Activated CD8-positive, alpha-beta T cell treated with anti-CD3 and anti-CD28 coated beads, Interleukin-2, amount 10 ng/mL, durations not matched to agents 7 days and 5 days (primary cell): ENCODE measurements around the gene COLQ. TPM values are rescaled to one million over a fixed set of nuclear protein-coding genes. Genes with fewer than 3 reads are reported as not detected.
"Not testable (repeated sequence)": the region's sequence is repeated elsewhere in the genome, so short reads cannot be mapped to it uniquely, and the experiment has no call there.

Experiments
- ATAC-seq: fragments of 150-1000 bp; cut with Tn5 transposase; one replicate; pipeline ENCODE4 v1.10.0; 2021; ENCODE audit warnings: moderate library complexity
- CTCF ChIA-PET: fragments of 350-600 bp; sonication (Branson Sonifier 250); formaldehyde crosslinking; loops from one replicate; lab custom pipeline; 2021; ENCODE audit warnings: antibody characterized with exemption; lab: Charles Lee
- POLR2A ChIA-PET: fragments of 350-600 bp; sonication (Branson Sonifier 250); formaldehyde crosslinking; loops from one replicate; lab custom pipeline; 2021; ENCODE audit warnings: antibody characterized with exemption; lab: Charles Lee
- DNase-seq: peaks from one replicate; pipeline ENCODE4 v3.0.0-alpha.2; 2020
- H3K27ac Mint-ChIP-seq: one replicate; pipeline ENCODE4 v1.8.0; 2021; ENCODE audit warnings: mild to moderate bottlenecking, mixed read lengths
- H3K27me3 Mint-ChIP-seq: one replicate; pipeline ENCODE4 v1.8.0; 2021; ENCODE audit warnings: low read depth, mixed read lengths
- H3K36me3 Mint-ChIP-seq: one replicate; pipeline ENCODE4 v1.8.0; 2021; ENCODE audit warnings: low read depth, mixed read lengths
- H3K4me1 Mint-ChIP-seq: one replicate; pipeline ENCODE4 v1.8.0; 2021; ENCODE audit warnings: low read depth, mixed read lengths
- H3K4me3 Mint-ChIP-seq: one replicate; pipeline ENCODE4 v1.8.0; 2021; ENCODE audit warnings: mild to moderate bottlenecking, mixed read lengths
- H3K9me3 Mint-ChIP-seq: one replicate; pipeline ENCODE4 v1.8.0; 2022; ENCODE audit warnings: mixed read lengths; ENCODE audit not compliant: insufficient read depth
- total RNA-seq, 2 experiments: library from RNA; stranded (reverse); gene quantifications; one replicate each; pipeline ENCODE4 v1.2.3, GENCODE V29; 2021

Gene COLQ
- total RNA-seq, 2 experiments from 2014 or later, result 5.3 to 6.0 TPM

DNA sequence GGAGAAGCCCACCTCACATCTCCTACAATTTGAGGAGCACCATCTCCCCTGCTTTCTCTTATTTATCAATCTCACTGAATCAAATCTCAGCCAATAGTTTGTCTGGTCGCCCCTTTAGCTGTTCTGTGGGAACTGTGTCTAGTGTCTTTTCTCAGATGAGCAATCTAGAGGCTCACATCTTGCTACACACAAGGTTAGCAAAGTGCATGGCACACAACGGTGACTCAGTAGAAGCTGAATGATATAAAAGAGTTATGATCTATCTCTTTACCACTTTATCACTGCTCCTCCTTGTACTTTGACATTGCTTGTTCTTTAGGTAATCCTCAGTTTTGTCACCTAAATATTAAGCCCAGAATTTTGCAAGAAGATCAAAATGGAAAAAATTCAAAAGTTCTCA lies 16.8 kb upstream of the COLQ start:
- CTCF ChIA-PET, result interaction anchor here (2.0 kb wide), 1 partner anchor 18 kb away, joined by 11 read pairs; no protein-coding TSS in a partner anchor
- H3K27me3 Mint-ChIP-seq, result no peaks in the 10 kb centered on the region
- peak overlapping the region; percentile 37 for H3K27ac Mint-ChIP-seq
- H3K9me3 Mint-ChIP-seq, result peaks cover 3% of the 10 kb centered on the region
- peaks cover 78% of the 10 kb centered on the region for H3K4me1 Mint-ChIP-seq
- no peak overlapping the region for H3K4me3 Mint-ChIP-seq
- DNase-seq, result no peak
- no peak for ATAC-seq
- H3K36me3 Mint-ChIP-seq, result peaks cover 35% of the 10 kb centered on the region
- POLR2A ChIA-PET, result no interaction called here

- Mint-ChIP-seq H3K27ac (peak overlapping the region; percentile 94), H3K4me1 (peaks cover 75% of the 10 kb centered on the region), H3K4me3 (peak overlapping the region; percentile 74), H3K27me3 (no peaks in the 10 kb centered on the region), H3K36me3 (peaks cover 35% of the 10 kb centered on the region), H3K9me3 (peaks cover 3% of the 10 kb centered on the region)
- DNase-seq (peak; percentile 35), ATAC-seq (no peak)
- ChIA-PET CTCF (interaction anchor here (2.0 kb wide), 1 partner anchor 20 kb away, joined by 11 read pairs; no protein-coding TSS in a partner anchor), POLR2A (no interaction called here)
These were observed 15.3 kb upstream of the COLQ start for GRCh38 chr3:15536856-15537255.

- Mint-ChIP-seq H3K27me3 (no peaks in the 10 kb centered on the region), H3K4me1 (peaks cover 74% of the 10 kb centered on the region), H3K9me3 (peaks cover 3% of the 10 kb centered on the region), H3K27ac (peak overlapping the region; percentile 94), H3K36me3 (peaks cover 30% of the 10 kb centered on the region), H3K4me3 (peak overlapping the region; percentile 61)
- ATAC-seq (peak; percentile 95), DNase-seq (peak; percentile 77)
- POLR2A ChIA-PET, result interaction anchor here (0.6 to 1.0 kb wide), 3 partner anchors 12 to 21 kb away, joined by 3 to 5 read pairs (median 3); no protein-coding TSS in a partner anchor
- CTCF ChIA-PET, result interaction anchor here (0.6 to 2.1 kb wide), 9 partner anchors 9 to 268 kb away, joined by 3 to 22 read pairs (median 4); partner anchors contain the start of genes BTD and HACL1
These were observed 14.2 kb upstream of the COLQ start for GRCh38 chr3:15535732-15536131.

DNA sequence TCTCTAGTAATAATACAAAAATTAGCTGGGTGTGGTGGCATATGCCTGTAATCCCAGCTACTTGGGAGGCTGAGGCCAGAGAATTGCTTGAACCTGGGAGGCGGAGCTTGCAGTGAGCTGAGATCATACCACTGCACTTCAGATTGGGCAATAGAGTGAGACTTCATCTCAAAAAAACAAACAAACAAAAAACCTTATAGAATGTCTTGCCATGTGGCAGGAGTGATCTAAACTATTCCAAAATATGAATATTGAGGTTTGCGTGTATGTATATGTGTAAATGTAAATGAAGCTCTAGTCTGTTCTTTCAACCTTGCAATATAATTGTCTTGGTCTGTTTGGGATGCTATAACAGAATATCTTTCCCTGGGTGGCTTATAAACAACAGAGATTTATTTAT lies 11.1 kb upstream of the COLQ start:
- not testable (repeated sequence) for ATAC-seq, H3K27me3 Mint-ChIP-seq, H3K27ac Mint-ChIP-seq, DNase-seq, H3K9me3 Mint-ChIP-seq, H3K4me3 Mint-ChIP-seq
- H3K36me3 Mint-ChIP-seq, result peaks cover 14% of the 10 kb centered on the region
- ChIA-PET POLR2A (interaction anchor here (0.7 kb wide), 1 partner anchor 105 kb away, joined by 3 read pairs; the partner anchor contains the start of genes EAF1 and METTL6), CTCF (interaction anchor here (1.4 to 2.5 kb wide), 2 partner anchors 10 to 24 kb away, joined by 3 to 13 read pairs; no protein-coding TSS in a partner anchor)
- peaks cover 71% of the 10 kb centered on the region for H3K4me1 Mint-ChIP-seq

DNA sequence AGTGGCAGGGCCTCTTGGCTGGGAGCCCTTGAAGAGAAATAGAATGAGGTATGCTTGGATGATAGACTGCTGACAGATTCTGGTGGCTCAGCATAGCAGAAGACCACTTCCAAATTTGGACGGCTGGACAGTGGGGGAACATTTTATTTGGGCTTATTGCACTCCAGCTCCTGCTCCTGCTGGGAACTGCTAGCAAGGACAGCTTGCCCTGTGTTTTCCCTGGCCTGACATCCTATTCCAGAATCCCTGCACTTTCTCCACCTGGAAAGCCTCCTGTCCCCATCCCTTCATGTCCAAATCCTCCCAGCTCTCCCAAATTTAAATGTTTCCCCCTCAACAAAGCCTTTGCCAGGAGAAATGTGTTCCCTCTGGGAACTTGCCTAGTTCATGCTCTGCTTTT lies 9.8 kb upstream of the COLQ start:
- CTCF ChIA-PET, result interaction anchor here (1.4 to 2.5 kb wide), 2 partner anchors 25 to 263 kb away, joined by 5 to 13 read pairs; no protein-coding TSS in a partner anchor
- peaks cover 62% of the 10 kb centered on the region for H3K4me1 Mint-ChIP-seq

GRCh38 chr3:15528854-15529537 lies 7.5 kb upstream of the COLQ start:
- H3K27me3 Mint-ChIP-seq, result no peaks in the 10 kb centered on the region
- peak; percentile 57 for ATAC-seq
- POLR2A ChIA-PET, result no interaction called here
- H3K4me1 Mint-ChIP-seq, result peaks cover 43% of the 10 kb centered on the region
- H3K36me3 Mint-ChIP-seq, result peaks cover 7% of the 10 kb centered on the region
- H3K27ac Mint-ChIP-seq, result peak overlapping the region; percentile 51
- peak overlapping the region; percentile 7 for H3K4me3 Mint-ChIP-seq
- no peak for DNase-seq
- CTCF ChIA-PET, result no interaction called here
- H3K9me3 Mint-ChIP-seq, result no peaks in the 10 kb centered on the region

More for the DNA sequence above, 9.8 kb upstream of the COLQ start:
- POLR2A ChIA-PET, result no interaction called here
- DNase-seq (no peak), ATAC-seq (no peak)
- Mint-ChIP-seq H3K9me3 (no peaks in the 10 kb centered on the region), H3K27ac (no peak overlapping the region), H3K36me3 (peaks cover 12% of the 10 kb centered on the region), H3K4me3 (no peak overlapping the region), H3K27me3 (no peaks in the 10 kb centered on the region)

DNA sequence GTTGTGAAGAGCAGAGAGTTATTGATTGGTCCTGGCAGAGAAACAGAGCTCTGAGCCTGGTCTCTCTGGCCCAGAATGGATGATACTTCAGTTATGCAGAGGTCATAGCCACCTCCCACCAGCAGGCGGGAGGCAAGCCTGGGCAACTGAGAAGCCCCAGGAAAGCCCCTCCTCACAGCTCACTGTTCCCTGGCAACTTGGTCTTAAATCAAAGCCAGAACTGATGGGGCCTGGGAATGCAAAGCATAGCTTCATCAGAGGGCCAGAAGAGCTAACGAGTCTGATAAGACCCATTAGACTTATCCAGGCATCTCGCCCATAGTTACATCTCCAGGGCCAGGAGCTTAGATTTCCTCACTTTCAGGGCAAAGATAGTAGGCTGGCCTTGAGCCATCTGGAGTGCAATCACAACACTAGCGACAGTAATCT lies 5.5 kb upstream of the COLQ start:
- Mint-ChIP-seq H3K36me3 (peaks cover 2% of the 10 kb centered on the region), H3K27ac (no peak overlapping the region), H3K27me3 (no peaks in the 10 kb centered on the region), H3K9me3 (no peaks in the 10 kb centered on the region), H3K4me1 (peaks cover 42% of the 10 kb centered on the region), H3K4me3 (no peak overlapping the region)
- ATAC-seq, result no peak
- no peak for DNase-seq
- POLR2A ChIA-PET, result no interaction called here
- CTCF ChIA-PET, result interaction anchor here (0.7 to 2.4 kb wide), 4 partner anchors 8 to 32 kb away, joined by 3 to 15 read pairs (median 4); no protein-coding TSS in a partner anchor

DNA sequence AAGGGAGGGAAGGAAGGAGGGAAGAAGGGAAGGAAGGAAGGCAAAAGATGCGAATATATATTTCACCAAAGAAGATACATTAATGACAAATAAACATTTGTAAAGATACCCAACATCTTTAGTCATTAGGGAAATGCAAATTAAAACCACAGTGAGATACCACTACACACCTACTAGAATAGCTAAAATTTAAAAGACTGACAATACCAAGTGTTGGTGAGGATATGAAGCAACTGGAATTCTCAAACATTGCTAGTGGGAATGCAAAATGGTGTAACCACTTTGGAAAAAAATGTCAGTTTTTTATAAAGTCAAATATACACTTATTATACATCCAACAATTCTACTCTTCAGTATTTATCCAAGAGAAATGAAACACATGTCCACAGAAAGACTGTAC lies 4.3 kb upstream of the COLQ start:
- no peak for ATAC-seq
- H3K27ac Mint-ChIP-seq, result no peak overlapping the region

DNA sequence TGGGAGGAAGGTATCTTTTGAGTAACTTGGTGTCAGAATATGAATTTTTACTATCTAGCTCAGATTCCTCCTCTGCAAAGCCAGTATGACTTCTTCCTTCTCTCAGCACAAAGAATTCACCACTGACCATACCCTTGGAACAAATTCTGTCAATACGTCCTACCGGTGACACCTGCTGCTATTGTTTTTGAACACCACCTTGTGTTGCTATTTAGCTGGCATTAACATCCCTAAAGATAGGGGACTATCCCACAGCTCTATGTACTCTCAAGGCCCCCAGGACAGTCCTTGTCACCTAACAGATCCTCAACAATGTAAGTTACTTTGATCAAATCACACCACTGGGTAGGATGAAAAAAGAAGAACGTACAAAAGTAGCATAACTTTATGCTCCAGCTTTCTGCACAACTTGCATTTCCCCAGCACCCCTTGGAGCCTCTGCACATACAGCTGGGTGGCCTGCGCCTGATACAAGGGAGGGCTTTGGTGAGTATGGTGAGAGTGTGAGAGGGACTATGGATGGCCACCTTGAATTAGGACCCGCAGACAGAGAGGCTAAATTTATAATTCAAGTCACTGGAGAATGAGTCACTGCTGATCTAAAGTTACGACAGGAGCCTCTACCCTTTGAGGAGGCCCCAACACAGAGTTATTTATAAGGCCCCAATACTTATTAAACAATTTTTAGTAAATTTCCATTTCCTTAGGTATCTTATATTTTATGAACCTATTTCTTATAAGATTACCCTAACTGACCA lies 2.3 kb upstream of the COLQ start:
- POLR2A ChIA-PET, result no interaction called here
- CTCF ChIA-PET, result interaction anchor here (0.7 to 2.1 kb wide), 6 partner anchors 10 to 318 kb away, joined by 3 to 10 read pairs (median 3); partner anchors contain the start of gene CAPN7

More for the DNA sequence above, 4.3 kb upstream of the COLQ start:
- Mint-ChIP-seq H3K4me3 (no peak overlapping the region), H3K9me3 (no peaks in the 10 kb centered on the region), H3K4me1 (peaks cover 44% of the 10 kb centered on the region), H3K27me3 (no peaks in the 10 kb centered on the region), H3K36me3 (peaks cover 4% of the 10 kb centered on the region)
- CTCF ChIA-PET, result interaction anchor here (1.0 to 1.2 kb wide), 2 partner anchors 26 to 30 kb away, joined by 3 to 5 read pairs; no protein-coding TSS in a partner anchor
- POLR2A ChIA-PET, result no interaction called here
- no peak for DNase-seq

GRCh38 chr3:15522016-15522415 lies 510 bp upstream of the COLQ start:
- Mint-ChIP-seq H3K4me1 (peaks cover 27% of the 10 kb centered on the region), H3K27ac (peak overlapping the region; percentile 37), H3K27me3 (no peaks in the 10 kb centered on the region), H3K4me3 (peak overlapping the region; percentile 44), H3K36me3 (peaks cover 2% of the 10 kb centered on the region), H3K9me3 (no peaks in the 10 kb centered on the region)
- ChIA-PET POLR2A (interaction anchor here (0.7 to 1.1 kb wide), 3 partner anchors 14 to 46 kb away, joined by 3 read pairs; no protein-coding TSS in a partner anchor), CTCF (interaction anchor here (1.2 to 2.1 kb wide), 3 partner anchors 35 to 43 kb away, joined by 3 to 10 read pairs (median 6); no protein-coding TSS in a partner anchor)
- no peak for ATAC-seq
- no peak for DNase-seq

More for the DNA sequence above, 2.3 kb upstream of the COLQ start:
- H3K4me3 Mint-ChIP-seq, result no peak overlapping the region
- H3K9me3 Mint-ChIP-seq, result no peaks in the 10 kb centered on the region
- no peak overlapping the region for H3K27ac Mint-ChIP-seq
- H3K36me3 Mint-ChIP-seq, result peaks cover 2% of the 10 kb centered on the region
- H3K27me3 Mint-ChIP-seq, result no peaks in the 10 kb centered on the region
- ATAC-seq, result no peak
- no peak for DNase-seq
- H3K4me1 Mint-ChIP-seq, result peaks cover 36% of the 10 kb centered on the region
